RKO (cell line): ENCODE measurements around the gene FXYD5.

Experiments
- DNase-seq: peaks from one replicate; pipeline ENCODE4 v3.0.0-alpha.2; 2016; ENCODE audit warnings: low spot score

FXYD5 gene

GRCh38 chr19:35214766-35215422 is 60.4 kb downstream of the FXYD5 start:
- DNase-seq, result no peak

- DNase-seq, result peak; percentile 22
These were observed 61.7 kb downstream of the FXYD5 start for GRCh38 chr19:35216016-35216832.

DNA sequence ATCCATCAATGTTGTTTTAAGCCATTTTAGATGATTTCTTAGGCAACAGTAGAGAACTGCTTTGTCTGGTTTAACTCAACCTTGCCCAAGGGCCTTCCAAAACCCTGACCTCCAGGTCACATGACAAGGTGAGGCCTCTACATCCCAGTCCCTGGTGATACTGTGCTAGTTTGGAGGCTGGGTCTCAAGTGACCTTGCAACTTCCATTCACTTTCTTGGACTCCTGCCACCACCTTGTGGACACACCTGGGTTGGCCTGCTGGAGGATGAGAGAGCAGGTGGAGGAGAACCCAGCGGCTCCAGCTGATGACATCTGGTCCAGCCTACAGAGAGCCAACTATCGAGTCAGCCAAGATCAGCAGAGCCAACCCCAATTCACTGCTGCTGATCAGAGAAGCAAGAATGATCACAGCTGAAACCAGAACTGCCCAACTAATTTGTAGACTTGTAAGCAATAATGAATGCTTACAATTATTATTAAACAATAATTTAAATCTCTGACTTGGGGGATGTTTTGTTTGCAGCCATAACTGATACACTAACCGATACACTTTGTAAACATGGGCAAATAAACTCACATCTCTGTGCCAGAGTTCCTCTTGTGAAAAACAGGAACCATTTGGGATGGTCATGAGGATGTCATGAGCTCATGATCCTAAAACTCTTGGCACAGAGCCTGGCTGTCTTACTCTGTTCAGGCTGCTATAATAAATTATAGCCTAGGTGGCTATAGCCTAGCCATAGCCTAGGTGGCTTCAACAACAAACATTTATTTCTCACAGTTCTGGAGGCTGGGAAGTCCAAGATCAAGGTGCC is 62.5 kb downstream of the FXYD5 start:
- DNase-seq, result no peak

GRCh38 chr19:35217649-35217990 is 63.1 kb downstream of the FXYD5 start:
- no peak for DNase-seq

GRCh38 chr19:35219008-35219407 is 64.5 kb downstream of the FXYD5 start:
- DNase-seq, result no peak
